ENCODE measurements around the gene TBL1XR1.
A peak's percentile ranks its signal among the peaks of the same experiment; 100 is the strongest.

The TBL1XR1 gene

GRCh38 chr3:177107461-177108239 is 89.6 kb downstream of the TBL1XR1 start:
- TF ChIP-seq CTCF (conservative IDR thresholded peaks at IDR 0.05; ENCODE audit: low read length): no peak
- no peak overlapping the region for H3K4me3 ChIP-seq (ENCODE audit: low read length)
- DNase-seq (ENCODE audit: low read depth): no peak

GRCh38 chr3:177106594-177106993 is 90.7 kb downstream of the TBL1XR1 start:
- TF ChIP-seq CTCF (conservative IDR thresholded peaks at IDR 0.05; ENCODE audit: low read length): no peak
- no peak overlapping the region for H3K4me3 ChIP-seq (ENCODE audit: low read length)
- no peak for DNase-seq (ENCODE audit: low read depth)

GRCh38 chr3:177106184-177106583 is 91.1 kb downstream of the TBL1XR1 start:
- no peak for TF ChIP-seq CTCF (conservative IDR thresholded peaks at IDR 0.05; ENCODE audit: low read length)
- no peak for DNase-seq (ENCODE audit: low read depth)
- no peak overlapping the region for H3K4me3 ChIP-seq (ENCODE audit: low read length)

GRCh38 chr3:177105623-177106022 is 91.7 kb downstream of the TBL1XR1 start:
- H3K4me3 ChIP-seq (ENCODE audit: low read length): no peak overlapping the region
- TF ChIP-seq CTCF (conservative IDR thresholded peaks at IDR 0.05; ENCODE audit: low read length): no peak
- DNase-seq (ENCODE audit: low read depth): no peak

- no peak overlapping the region for H3K4me3 ChIP-seq (ENCODE audit: low read length)
- TF ChIP-seq CTCF (conservative IDR thresholded peaks at IDR 0.05; ENCODE audit: low read length): no peak
- no peak for DNase-seq (ENCODE audit: low read depth)
Measured at GRCh38 chr3:177104299-177104992, 92.8 kb downstream of the TBL1XR1 start.

GRCh38 chr3:177102553-177102952 is 94.7 kb downstream of the TBL1XR1 start:
- TF ChIP-seq CTCF (conservative IDR thresholded peaks at IDR 0.05; ENCODE audit: low read length): no peak
- no peak overlapping the region for H3K4me3 ChIP-seq (ENCODE audit: low read length)
- peak; percentile 18 for DNase-seq (ENCODE audit: low read depth)

- TF ChIP-seq CTCF (conservative IDR thresholded peaks at IDR 0.05; ENCODE audit: low read length): no peak
- H3K4me3 ChIP-seq (ENCODE audit: low read length): no peak overlapping the region
- DNase-seq (ENCODE audit: low read depth): no peak
Measured at GRCh38 chr3:177098551-177098950, 98.7 kb downstream of the TBL1XR1 start.
